ENCODE measurements around the gene MROH2A. TPM values are rescaled to one million over a fixed set of nuclear protein-coding genes. Genes with fewer than 3 reads are reported as not detected.
A peak's percentile ranks its signal among the peaks of the same experiment; 100 is the strongest.

The MROH2A gene
- total and polyA plus RNA-seq, 11 donors, result 0.75 TPM; not detected in 10

DNA sequence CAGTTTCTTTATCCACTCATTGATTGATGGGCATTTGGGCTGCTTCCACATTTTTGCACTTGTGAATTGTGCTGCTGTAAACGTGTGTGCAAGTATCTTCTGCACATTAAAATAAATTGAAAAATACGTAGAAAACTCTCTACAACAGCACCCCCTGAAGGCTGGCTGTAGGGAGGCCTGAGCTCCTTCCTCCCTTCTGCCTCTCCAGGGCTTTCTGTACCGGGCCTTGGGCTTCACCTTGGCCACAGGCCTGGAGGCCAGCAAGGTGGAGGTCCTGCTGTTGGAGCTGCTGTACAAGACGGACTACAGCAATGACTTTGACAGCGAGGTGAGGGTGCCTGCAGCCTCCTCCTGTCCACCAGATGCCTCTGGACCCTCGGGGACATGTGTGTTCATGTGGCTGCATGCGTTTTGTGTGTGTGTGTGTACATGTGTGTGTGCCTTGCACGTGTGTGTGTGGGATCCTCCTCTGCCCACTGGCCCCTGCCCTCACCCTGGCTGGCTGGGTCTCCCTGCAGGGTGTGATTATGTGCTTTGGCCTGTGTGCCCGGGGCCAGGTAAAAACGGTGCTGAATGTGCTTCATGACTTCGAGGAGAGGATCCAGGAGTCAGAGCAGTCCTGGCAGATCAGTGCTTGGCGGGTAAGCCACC is 29.2 kb downstream of the MROH2A start:
- 67 to 76% (median 73%) methylated on average over 9 to 12 of the region's 12 CpGs for WGBS, 4 donors
- Histone ChIP-seq H3K27ac (no peak overlapping the region), H3K9me3 (no peaks in the 10 kb centered on the region), H3K4me3 (no peak overlapping the region), H3K4me1 (no peaks in the 10 kb centered on the region), H3K36me3 (no peaks in the 10 kb centered on the region), H3K27me3 (peaks cover 0 to 12% (median 0%) of the 10 kb centered on the region in 9 donors)
- no peak for TF ChIP-seq POLR2A (IDR thresholded peaks at IDR 0.05)
- TF ChIP-seq, protein P1, sequence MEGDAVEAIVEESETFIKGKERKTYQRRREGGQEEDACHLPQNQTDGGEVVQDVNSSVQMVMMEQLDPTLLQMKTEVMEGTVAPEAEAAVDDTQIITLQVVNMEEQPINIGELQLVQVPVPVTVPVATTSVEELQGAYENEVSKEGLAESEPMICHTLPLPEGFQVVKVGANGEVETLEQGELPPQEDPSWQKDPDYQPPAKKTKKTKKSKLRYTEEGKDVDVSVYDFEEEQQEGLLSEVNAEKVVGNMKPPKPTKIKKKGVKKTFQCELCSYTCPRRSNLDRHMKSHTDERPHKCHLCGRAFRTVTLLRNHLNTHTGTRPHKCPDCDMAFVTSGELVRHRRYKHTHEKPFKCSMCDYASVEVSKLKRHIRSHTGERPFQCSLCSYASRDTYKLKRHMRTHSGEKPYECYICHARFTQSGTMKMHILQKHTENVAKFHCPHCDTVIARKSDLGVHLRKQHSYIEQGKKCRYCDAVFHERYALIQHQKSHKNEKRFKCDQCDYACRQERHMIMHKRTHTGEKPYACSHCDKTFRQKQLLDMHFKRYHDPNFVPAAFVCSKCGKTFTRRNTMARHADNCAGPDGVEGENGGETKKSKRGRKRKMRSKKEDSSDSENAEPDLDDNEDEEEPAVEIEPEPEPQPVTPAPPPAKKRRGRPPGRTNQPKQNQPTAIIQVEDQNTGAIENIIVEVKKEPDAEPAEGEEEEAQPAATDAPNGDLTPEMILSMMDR (IDR thresholded peaks at IDR 0.05), result no peak
- intact Hi-C loops (cut with DNase I), result no loop called here
- ATAC-seq (no peak), DNase-seq (peak in 1 of 5 donors; percentile 10)

DNA sequence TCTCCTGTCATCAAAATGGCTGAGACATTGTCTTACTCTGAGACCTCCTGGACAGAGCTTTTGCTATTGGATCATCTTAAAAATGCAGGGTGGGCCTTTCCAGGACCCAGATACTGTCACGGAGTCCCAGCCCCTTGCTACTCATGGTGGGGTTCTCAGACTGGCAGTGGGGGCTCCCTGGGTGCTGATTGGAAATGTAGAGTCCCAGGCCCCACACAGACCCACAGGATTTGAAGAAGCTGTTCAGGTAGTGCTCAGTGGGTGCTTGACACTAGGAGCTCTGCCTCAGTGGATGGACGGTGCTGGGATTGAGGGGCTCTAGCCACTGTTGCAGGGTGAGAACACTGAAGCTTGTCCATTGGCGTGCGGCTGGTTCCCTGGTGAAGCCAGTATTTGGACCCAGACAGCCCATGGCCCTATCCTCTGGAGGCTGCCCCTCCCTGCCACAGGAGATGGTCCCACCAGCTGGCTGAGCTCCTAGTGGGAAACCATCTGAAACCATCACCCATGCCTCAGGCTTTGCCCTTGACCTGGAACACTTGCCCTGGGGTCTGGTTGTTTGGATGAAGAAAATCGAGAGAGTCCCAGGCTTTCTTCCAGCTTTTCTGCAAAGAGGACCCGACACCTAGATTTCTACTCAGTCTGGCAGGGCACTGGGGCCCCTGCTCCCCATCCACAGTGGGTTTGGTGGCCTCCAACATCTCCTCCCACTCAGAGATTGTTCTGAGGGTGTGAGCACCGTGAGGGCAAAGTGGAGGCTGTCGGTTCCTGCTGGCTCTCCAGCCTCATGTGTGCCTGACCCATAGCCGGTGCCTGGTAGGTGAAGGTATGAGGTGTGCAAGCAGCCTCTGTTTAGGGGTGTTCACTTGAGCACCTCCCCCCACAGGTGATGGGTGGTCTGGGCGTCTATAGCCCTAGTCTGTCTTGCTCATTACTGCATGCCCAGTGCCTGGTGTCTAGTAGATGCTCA is 30.1 kb downstream of the MROH2A start:
- intact Hi-C loops (cut with DNase I), result no loop called here
- TF ChIP-seq, protein P1 (IDR thresholded peaks at IDR 0.05), result no peak
- TF ChIP-seq POLR2A (IDR thresholded peaks at IDR 0.05), result no peak
- H3K4me3 ChIP-seq, result no peak overlapping the region
- 69 to 81% (median 71%) methylated on average over 6 to 10 of the region's 10 CpGs for WGBS, 4 donors
- H3K27ac ChIP-seq, result no peak overlapping the region
- no peak for ATAC-seq
- no peaks in the 10 kb centered on the region for H3K4me1 ChIP-seq
- H3K27me3 ChIP-seq, result peaks cover 0 to 12% (median 0%) of the 10 kb centered on the region in 9 donors
- H3K36me3 ChIP-seq, result no peaks in the 10 kb centered on the region
- DNase-seq, result peak in 1 of 5 donors; percentile 7
- H3K9me3 ChIP-seq, result no peaks in the 10 kb centered on the region

DNA sequence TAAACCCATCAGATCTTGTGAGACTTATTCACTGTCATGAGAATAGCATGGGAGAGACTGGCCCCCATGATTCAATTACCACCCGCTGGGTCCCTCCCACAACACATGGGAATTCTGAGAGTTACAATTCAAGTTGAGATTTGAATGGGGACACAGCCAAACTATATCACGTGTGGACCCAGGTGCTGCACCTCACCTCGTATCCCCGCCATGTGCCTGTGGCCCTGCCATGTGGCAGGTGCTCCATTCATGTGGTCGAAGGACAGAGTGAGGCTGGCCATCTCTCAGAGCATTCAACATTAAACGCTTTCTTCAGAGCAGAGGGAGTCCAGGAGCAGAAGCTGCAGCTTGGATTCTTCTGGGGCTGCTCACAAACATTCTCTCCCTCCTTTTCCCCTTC is 32.3 kb downstream of the MROH2A start:
- intact Hi-C loops (cut with DNase I), result no loop called here
- peak in 1 of 5 donors; percentile 3 for DNase-seq
- Histone ChIP-seq H3K36me3 (no peaks in the 10 kb centered on the region), H3K4me3 (no peak overlapping the region), H3K27ac (no peak overlapping the region), H3K4me1 (no peaks in the 10 kb centered on the region), H3K27me3 (peaks cover 0 to 12% (median 0%) of the 10 kb centered on the region in 9 donors), H3K9me3 (no peaks in the 10 kb centered on the region)
- no peak for ATAC-seq
- no peak for TF ChIP-seq POLR2A (IDR thresholded peaks at IDR 0.05)
- TF ChIP-seq, protein P1 (IDR thresholded peaks at IDR 0.05), result no peak
- 86 to 89% (median 87%) methylated on average over 6 of the region's 6 CpGs for WGBS, 4 donors

DNA sequence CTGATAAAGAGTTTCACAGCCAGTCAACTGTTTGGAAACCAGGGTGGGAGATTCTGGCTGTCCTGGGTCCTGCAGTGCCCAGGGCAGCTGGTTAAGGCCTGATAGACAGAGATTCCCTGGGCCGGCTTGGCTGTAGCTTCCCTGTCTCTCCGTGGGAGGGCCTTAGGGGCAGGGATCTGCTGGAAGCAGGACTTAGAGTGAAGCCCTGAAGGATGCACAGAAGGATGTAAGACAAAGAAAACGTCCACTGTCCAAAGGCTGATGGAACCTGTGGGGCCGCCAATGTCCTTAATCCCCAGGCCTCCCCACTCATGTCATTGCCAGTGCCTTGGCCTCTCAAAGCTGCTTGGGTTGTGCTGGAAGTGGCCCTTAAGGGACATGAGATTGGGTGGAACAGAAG is 33.0 kb downstream of the MROH2A start:
- no peaks in the 10 kb centered on the region for H3K36me3 ChIP-seq
- TF ChIP-seq, protein P1 (IDR thresholded peaks at IDR 0.05), result no peak
- TF ChIP-seq POLR2A (IDR thresholded peaks at IDR 0.05), result no peak
- intact Hi-C loops (cut with DNase I), result no loop called here
- DNase-seq (peak in 1 of 5 donors; percentile 5), ATAC-seq (no peak)
- peaks cover 0 to 4% (median 0%) of the 10 kb centered on the region in 12 donors for H3K9me3 ChIP-seq
- no peak overlapping the region for H3K4me3 ChIP-seq
- 66 to 69% (median 67%) methylated on average over 4 of the region's 4 CpGs for WGBS, 4 donors
- H3K27ac ChIP-seq, result no peak overlapping the region
- no peaks in the 10 kb centered on the region for H3K4me1 ChIP-seq
- peaks cover 0 to 12% (median 0%) of the 10 kb centered on the region in 9 donors for H3K27me3 ChIP-seq

Data from heart left ventricle (tissue), 16 donors.